GM20431 (cell line): ENCODE measurements around the gene PLD1.
"Not testable (repeated sequence)": the region's sequence is repeated elsewhere in the genome, so short reads cannot be mapped to it uniquely, and the experiment has no call there.

Experiments
- in situ Hi-C: fragments of 300-500 bp; cut with MseI, MboI; formaldehyde crosslinking; loops from one replicate; pipeline ENCODE4 v1.15.0; 2020; ENCODE audit warnings: low sequenced_read_pairs; ENCODE audit not compliant: unreplicated experiment

Gene PLD1

DNA sequence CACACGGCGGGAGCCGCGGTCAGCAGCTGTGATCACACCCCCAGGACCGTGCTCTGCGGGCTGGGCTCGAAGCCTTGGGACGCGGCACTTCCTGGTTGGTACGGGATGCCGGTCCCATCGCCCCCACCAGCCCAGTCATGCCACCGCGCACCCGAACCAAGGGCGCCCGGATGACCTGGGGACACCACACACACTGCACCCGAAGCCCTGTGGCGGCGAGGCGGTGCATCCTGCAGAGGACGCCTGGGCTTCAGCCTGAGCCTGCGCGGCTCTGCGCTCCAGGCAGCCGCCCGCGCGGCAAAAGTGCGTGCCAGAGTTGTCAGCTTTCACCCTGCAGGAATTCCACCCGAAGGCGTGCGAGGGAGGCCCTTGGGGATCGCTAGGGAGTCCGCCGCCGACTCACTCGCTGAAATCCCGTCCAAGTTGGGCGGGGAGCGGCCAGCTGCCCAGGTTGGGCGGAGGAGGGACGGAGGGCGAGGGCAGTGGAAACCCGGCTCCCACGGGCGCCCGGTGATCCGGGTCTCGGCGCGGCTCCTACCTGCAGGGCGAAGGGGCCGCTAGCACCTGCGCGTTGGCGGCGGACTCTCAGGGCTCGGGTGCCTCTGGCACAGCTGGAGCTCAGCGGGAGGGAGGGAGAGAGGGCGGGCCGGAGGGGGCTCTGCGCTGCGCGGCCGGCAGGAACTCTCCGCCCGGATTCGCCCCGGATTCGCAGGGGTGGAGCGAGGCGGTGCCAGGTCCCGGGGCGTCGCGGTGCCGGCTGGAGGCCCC lies at the start of gene PLD1:
Gene PLD1, minus strand, starts transcription at position 623 of the 768 bp plus-strand sequence. CDS start 72,432 bp downstream, outside the sequence.
- in situ Hi-C loops = no loop called here

GRCh38 chr3:171858770-171859169 lies 48.5 kb upstream of the PLD1 start:
- in situ Hi-C loops = not testable (repeated sequence)

DNA sequence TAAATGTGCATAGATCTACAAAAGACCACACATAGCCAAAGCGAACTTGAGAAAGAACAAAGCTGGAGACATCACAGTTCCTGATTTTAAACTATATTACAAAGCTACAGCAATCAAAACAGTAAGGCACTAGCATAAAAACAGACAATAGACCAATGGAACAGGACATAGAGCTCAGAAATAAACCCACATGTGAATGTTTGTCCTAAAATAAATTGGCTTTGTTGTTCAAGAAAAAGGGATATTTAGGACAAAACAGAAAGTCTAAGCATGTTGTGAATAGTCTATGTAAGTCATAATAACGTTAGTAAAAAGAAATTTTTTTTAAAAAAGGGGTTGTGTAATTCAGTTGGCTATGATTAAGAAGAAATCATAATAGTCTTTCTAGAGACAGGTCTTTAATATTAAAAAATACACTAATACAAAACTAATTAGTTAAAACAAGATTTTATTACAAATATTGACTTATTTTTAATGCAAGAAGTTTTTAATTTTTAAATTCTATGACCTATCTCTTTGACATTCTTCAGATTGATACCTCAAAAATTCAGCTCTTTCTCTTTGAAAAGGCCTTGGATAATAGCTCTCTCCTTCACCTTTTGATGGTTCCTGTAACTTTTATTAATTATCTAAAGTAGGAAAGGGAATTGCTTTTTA lies 44.5 kb upstream of the PLD1 start:
- in situ Hi-C loops = no loop called here

DNA sequence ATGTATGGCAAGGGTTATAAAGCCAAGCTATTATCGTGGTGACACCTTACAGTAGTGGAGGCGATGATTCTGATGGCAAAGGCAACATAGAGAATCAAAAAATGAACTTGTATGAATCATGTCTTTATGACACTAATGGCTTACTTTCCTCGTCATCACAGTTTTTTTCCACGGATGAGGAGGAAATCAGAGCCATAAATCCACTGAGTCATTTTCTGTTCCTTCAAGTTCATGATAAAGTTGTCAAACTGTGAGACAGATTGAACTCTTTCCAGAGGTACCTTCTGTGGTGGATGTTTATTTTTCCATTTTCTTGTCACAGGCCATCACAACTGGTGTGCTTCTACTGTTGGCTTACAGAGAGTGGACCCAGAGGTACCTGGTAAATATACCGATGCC lies 41.4 kb upstream of the PLD1 start:
- in situ Hi-C loops = no loop called here

DNA sequence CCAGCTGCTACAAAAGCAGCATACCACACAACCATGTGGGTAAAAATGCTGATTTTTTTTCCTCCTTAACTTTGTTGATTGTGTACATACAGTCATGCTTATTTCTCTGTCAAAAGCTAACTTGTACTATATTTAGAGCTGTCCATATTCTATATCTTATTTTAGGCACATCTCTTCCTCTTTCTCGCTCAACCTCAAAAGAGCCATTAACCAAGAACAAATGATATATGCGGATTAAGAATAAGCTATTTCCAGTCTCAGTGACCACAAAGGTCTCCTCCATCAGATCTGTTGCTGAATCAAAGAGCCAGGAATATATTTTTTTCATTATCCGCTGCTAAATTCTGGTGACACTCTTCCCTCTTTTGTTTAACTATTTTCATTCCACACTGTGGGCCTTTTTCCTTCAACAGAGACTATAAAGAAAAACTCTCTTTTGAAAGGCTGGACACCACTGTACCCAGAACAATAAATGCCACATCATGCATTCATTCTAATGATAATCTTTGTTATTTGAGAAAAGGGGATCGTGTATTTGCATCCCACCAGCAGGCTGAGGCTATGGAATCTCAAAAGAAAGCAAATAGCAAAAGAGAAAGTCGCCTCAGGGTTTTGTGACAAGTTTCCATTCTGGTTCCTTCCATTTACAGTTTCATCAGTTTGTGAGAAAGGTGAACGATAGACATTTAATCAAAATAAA lies 40.8 kb upstream of the PLD1 start:
- in situ Hi-C loops = no loop called here

GRCh38 chr3:171850320-171850959 lies 40.2 kb upstream of the PLD1 start:
- in situ Hi-C loops = no loop called here

GRCh38 chr3:171849617-171850319 lies 39.5 kb upstream of the PLD1 start:
- in situ Hi-C loops = no loop called here

DNA sequence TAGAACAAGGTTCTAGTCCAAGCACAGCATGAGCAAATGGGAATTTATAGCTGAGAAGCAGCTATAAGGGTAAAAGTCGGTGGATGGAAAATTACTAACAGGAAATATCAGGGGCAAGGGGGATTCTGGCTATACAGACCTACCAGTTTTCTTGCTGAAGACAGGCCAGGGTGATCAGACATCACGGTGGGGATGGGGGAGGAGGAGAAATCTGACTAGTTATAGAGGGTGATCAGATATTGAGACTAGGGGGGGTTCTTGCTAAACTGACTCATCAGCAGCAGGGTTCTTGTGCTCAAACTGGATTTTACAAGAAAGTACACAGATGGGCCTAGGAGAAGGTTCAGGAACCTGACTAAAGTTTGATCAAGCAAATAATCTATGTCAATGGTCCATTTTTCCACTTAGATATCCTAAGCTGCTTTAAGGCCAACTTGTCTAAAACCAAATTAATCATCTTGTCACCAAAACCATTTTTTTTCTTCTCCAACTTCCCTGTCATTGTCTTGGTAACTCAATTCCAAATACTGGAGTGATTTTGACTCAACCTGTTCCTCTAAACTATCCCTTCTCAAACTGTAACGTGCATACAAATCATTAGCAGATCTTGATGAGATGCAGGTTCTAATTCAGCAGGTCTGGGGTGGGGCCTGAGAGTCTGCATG lies 37.4 kb upstream of the PLD1 start:
- in situ Hi-C loops = no loop called here

GRCh38 chr3:171847133-171847532 lies 36.9 kb upstream of the PLD1 start:
- in situ Hi-C loops = no loop called here

- in situ Hi-C loops = no loop called here
Measured at GRCh38 chr3:171846597-171846996, 36.3 kb upstream of the PLD1 start.

DNA sequence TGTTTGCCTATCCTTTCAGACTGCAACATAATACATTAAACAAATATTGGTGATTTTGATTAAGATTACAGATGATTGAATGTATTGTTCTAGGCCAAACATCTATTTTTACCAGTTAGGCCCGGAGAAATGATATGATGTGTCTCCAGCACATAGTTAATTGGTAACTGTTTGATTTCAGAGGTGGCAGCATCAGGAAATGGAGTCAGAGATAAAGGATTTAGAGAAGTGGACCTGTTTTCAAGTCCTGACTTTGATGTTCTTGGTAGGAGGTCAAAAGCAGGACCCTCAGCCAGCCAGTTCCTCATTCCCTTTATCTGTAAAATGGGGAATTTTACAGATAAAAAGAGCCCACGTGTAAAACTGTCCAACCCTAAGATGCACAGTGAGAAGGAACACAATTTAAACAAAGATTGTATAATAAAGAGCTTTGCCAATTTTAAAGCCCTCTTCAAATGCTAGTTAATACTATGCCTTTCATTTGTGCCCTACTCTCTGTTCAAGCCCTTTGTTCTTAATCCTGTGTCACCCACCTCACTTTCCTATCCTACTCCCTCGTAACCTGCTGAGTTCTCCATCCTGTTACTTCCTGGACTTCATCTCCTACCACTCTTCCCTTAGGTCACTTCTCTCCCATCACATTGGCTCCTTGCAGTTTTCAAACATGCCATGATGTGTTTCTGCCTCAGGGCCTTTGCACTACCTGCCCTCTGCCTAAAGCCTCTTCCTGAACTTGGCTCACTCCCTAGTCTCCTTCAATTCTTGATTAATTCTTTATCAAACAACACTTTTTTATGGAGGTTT lies 35.4 kb upstream of the PLD1 start:
- in situ Hi-C loops = no loop called here

GRCh38 chr3:171844873-171845272 lies 34.6 kb upstream of the PLD1 start:
- in situ Hi-C loops = no loop called here

- in situ Hi-C loops = no loop called here
Measured at GRCh38 chr3:171842864-171843518, 32.7 kb upstream of the PLD1 start, which contains the start of gene TMEM212. TSS of gene TMEM212 (plus strand) at chr3:171843349. CDS start at chr3:171843384, 35 bp downstream.

DNA sequence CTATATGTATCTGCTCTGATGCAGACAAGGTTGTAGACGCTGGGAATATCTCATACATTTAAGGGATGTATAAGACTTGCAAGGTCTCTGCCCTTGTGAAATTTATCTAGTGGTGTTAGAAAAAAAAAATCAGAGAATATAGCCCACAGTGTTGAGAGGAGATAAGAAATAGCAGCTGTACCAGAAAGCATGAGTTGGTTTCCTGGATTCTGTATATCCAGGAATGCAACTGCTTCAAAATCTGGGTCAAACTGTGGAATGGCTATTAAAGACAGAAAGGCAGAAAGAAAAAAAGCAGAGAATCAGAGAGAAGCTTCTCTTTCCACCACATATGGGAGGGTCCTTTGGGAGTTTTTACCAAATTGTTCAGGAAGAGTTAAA lies 31.3 kb upstream of the PLD1 start:
- in situ Hi-C loops = no loop called here

DNA sequence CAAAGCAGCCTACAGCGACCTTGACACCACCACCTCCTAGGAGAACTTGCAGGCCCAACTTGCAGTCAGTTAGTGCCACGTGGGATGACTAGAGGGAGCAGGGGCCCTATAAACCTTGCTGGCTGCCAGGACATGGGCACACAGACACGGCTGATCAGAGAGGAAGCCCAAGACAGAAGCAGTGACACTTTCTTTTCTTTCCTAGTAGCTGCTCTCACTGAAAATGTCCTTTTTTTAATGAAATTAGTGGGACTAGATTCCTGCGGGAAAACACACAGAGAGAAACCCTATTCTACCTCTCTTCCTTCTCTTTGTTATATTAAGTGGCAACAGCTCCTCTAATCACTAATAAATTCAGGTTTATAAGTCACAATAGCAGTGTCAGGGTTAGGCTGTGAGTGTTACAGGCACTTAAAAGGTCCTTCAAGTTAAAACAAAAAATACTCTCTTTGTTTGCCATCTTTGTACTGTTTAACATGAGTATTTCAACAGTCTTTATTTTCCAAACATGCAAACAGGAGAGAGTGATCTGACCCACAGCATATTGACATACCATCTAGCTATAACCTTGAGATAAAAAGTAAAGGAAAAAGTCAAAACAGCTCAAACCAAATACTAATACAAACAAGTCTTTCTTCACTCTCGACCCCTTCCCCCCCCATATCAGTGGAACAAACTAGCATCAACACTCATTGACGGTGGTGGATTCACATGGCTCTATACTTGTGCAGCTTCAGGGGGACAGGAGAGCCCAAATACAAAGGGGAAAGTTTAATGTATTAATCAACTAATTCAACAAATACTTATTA lies 30.7 kb upstream of the PLD1 start:
- in situ Hi-C loops = no loop called here

DNA sequence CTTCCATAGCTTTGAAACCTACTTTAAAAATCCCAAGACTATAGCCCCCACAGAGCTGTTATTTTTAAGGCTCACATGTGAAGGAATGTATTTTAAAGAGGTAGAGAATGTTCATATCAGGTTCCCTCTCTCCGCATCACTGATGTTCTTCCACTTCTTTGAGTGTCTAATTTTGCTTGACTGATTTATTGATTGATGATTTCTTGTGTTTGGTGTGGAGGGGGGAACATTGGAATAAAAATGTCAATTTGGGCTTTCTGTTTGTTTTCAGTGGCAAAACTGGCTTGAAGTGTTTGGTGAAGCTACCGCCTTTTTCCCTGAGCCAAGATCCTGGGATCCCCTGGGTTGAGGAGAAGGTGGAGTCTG lies 30.1 kb upstream of the PLD1 start:
- in situ Hi-C loops = no loop called here

- in situ Hi-C loops = no loop called here
Measured at GRCh38 chr3:171839270-171839669, 29.0 kb upstream of the PLD1 start.
